ENCODE results near the gene PSORS1C1.

PSORS1C1 gene

GRCh38 chr6:31096215-31096614 lies 18.4 kb upstream of the PSORS1C1 start:
- no peak overlapping the region for H3K27ac ChIP-seq (ENCODE audit: low read depth, low read length)
- H3K27me3 ChIP-seq (ENCODE audit: control insufficient read depth, insufficient read depth, low read length), result no peaks in the 10 kb centered on the region
- H3K9me3 ChIP-seq (ENCODE audit: control insufficient read depth, insufficient read depth, low read depth, low read length), result no peaks in the 10 kb centered on the region
- H3K4me1 ChIP-seq (ENCODE audit: control insufficient read depth, insufficient read depth, low read length), result peaks cover 9% of the 10 kb centered on the region; the same call in 1 of the 2 replicates
- H3K9ac ChIP-seq (ENCODE audit: low read length), result no peak overlapping the region
- no peak overlapping the region for H3K4me3 ChIP-seq (ENCODE audit: low read depth, low read length)
- H3K36me3 ChIP-seq (ENCODE audit: control insufficient read depth, insufficient read depth, low read length), result no peaks in the 10 kb centered on the region

GRCh38 chr6:31096656-31097055 lies 17.9 kb upstream of the PSORS1C1 start:
- H3K27ac ChIP-seq (ENCODE audit: low read depth, low read length), result no peak overlapping the region
- H3K4me1 ChIP-seq (ENCODE audit: control insufficient read depth, insufficient read depth, low read length), result peaks cover 9% of the 10 kb centered on the region; the same call in 1 of the 2 replicates
- no peak overlapping the region for H3K4me3 ChIP-seq (ENCODE audit: low read depth, low read length)
- H3K36me3 ChIP-seq (ENCODE audit: control insufficient read depth, insufficient read depth, low read length), result no peaks in the 10 kb centered on the region
- no peaks in the 10 kb centered on the region for H3K27me3 ChIP-seq (ENCODE audit: control insufficient read depth, insufficient read depth, low read length)
- no peaks in the 10 kb centered on the region for H3K9me3 ChIP-seq (ENCODE audit: control insufficient read depth, insufficient read depth, low read depth, low read length)
- H3K9ac ChIP-seq (ENCODE audit: low read length), result no peak overlapping the region

GRCh38 chr6:31098449-31098938 lies 16.1 kb upstream of the PSORS1C1 start:
- H3K27me3 ChIP-seq (ENCODE audit: control insufficient read depth, insufficient read depth, low read length), result no peaks in the 10 kb centered on the region

GRCh38 chr6:31103136-31103535 lies 11.5 kb upstream of the PSORS1C1 start:
- Histone ChIP-seq H3K9me3 (ENCODE audit: control insufficient read depth, insufficient read depth, low read depth, low read length) (no peaks in the 10 kb centered on the region), H3K9ac (ENCODE audit: low read length) (no peak overlapping the region), H3K27me3 (ENCODE audit: control insufficient read depth, insufficient read depth, low read length) (no peaks in the 10 kb centered on the region), H3K4me1 (ENCODE audit: control insufficient read depth, insufficient read depth, low read length) (no peaks in the 10 kb centered on the region), H3K36me3 (ENCODE audit: control insufficient read depth, insufficient read depth, low read length) (no peaks in the 10 kb centered on the region), H3K27ac (ENCODE audit: low read depth, low read length) (no peak overlapping the region), H3K4me3 (ENCODE audit: low read depth, low read length) (no peak overlapping the region)

More at GRCh38 chr6:31098449-31098938, 16.1 kb upstream of the PSORS1C1 start:
- Histone ChIP-seq H3K4me1 (ENCODE audit: control insufficient read depth, insufficient read depth, low read length) (0 out of 2 replicates have a peak, but pooled peaks cover 5% of the 10 kb centered on the region), H3K36me3 (ENCODE audit: control insufficient read depth, insufficient read depth, low read length) (no peaks in the 10 kb centered on the region), H3K9me3 (ENCODE audit: control insufficient read depth, insufficient read depth, low read depth, low read length) (no peaks in the 10 kb centered on the region), H3K9ac (ENCODE audit: low read length) (no peak overlapping the region), H3K4me3 (ENCODE audit: low read depth, low read length) (no peak overlapping the region), H3K27ac (ENCODE audit: low read depth, low read length) (no peak overlapping the region)

- H3K27ac ChIP-seq (ENCODE audit: low read depth, low read length), result no peak overlapping the region
- H3K36me3 ChIP-seq (ENCODE audit: control insufficient read depth, insufficient read depth, low read length), result no peaks in the 10 kb centered on the region
- H3K27me3 ChIP-seq (ENCODE audit: control insufficient read depth, insufficient read depth, low read length), result peaks cover 11% of the 10 kb centered on the region
- H3K9ac ChIP-seq (ENCODE audit: low read length), result no peak overlapping the region
- no peaks in the 10 kb centered on the region for H3K9me3 ChIP-seq (ENCODE audit: control insufficient read depth, insufficient read depth, low read depth, low read length)
- H3K4me3 ChIP-seq (ENCODE audit: low read depth, low read length), result no peak overlapping the region
- H3K4me1 ChIP-seq (ENCODE audit: control insufficient read depth, insufficient read depth, low read length), result peaks cover 16% of the 10 kb centered on the region
These were observed 7.5 kb upstream of the PSORS1C1 start for GRCh38 chr6:31107052-31107451.

- peaks cover 38% of the 10 kb centered on the region for H3K4me1 ChIP-seq (ENCODE audit: control insufficient read depth, insufficient read depth, low read length)
- no peak overlapping the region for H3K4me3 ChIP-seq (ENCODE audit: low read depth, low read length)
- no peaks in the 10 kb centered on the region for H3K36me3 ChIP-seq (ENCODE audit: control insufficient read depth, insufficient read depth, low read length)
- H3K9ac ChIP-seq (ENCODE audit: low read length), result no peak overlapping the region
- H3K27me3 ChIP-seq (ENCODE audit: control insufficient read depth, insufficient read depth, low read length), result peaks cover 11% of the 10 kb centered on the region
- H3K9me3 ChIP-seq (ENCODE audit: control insufficient read depth, insufficient read depth, low read depth, low read length), result no peaks in the 10 kb centered on the region
- H3K27ac ChIP-seq (ENCODE audit: low read depth, low read length), result no peak overlapping the region
These were observed 3.6 kb upstream of the PSORS1C1 start for GRCh38 chr6:31110825-31111582.

GRCh38 chr6:31111712-31112111 lies 2.9 kb upstream of the PSORS1C1 start:
- no peak overlapping the region for H3K4me3 ChIP-seq (ENCODE audit: low read depth, low read length)
- H3K9me3 ChIP-seq (ENCODE audit: control insufficient read depth, insufficient read depth, low read depth, low read length), result no peaks in the 10 kb centered on the region
- no peak overlapping the region for H3K27ac ChIP-seq (ENCODE audit: low read depth, low read length)
- H3K9ac ChIP-seq (ENCODE audit: low read length), result no peak overlapping the region
- no peaks in the 10 kb centered on the region for H3K36me3 ChIP-seq (ENCODE audit: control insufficient read depth, insufficient read depth, low read length)
- peaks cover 38% of the 10 kb centered on the region for H3K4me1 ChIP-seq (ENCODE audit: control insufficient read depth, insufficient read depth, low read length)
- peaks cover 11% of the 10 kb centered on the region for H3K27me3 ChIP-seq (ENCODE audit: control insufficient read depth, insufficient read depth, low read length)

GRCh38 chr6:31112478-31112877 lies 2.1 kb upstream of the PSORS1C1 start, which contains the start of gene C6orf15:
TSS of gene C6orf15 (minus strand) at chr6:31112575. CDS start at chr6:31112555, 20 bp downstream.
- no peaks in the 10 kb centered on the region for H3K36me3 ChIP-seq (ENCODE audit: control insufficient read depth, insufficient read depth, low read length)
- peaks cover 43% of the 10 kb centered on the region for H3K4me1 ChIP-seq (ENCODE audit: control insufficient read depth, insufficient read depth, low read length)
- no peak within 1 kb of the TSS for H3K27ac ChIP-seq (ENCODE audit: low read depth, low read length)
- H3K27me3 ChIP-seq (ENCODE audit: control insufficient read depth, insufficient read depth, low read length), result peaks cover 11% of the 10 kb centered on the region
- no peak within 1 kb of the TSS for H3K4me3 ChIP-seq (ENCODE audit: low read depth, low read length)
- H3K9me3 ChIP-seq (ENCODE audit: control insufficient read depth, insufficient read depth, low read depth, low read length), result no peaks in the 10 kb centered on the region
- no peak within 1 kb of the TSS for H3K9ac ChIP-seq (ENCODE audit: low read length)

- H3K4me3 ChIP-seq (ENCODE audit: low read depth, low read length), result peak overlapping the region; percentile 42; the same call in 1 of the 2 replicates
These were observed 599 bp upstream of the PSORS1C1 start for GRCh38 chr6:31113861-31114540.

GRCh38 chr6:31114970-31115849 lies 610 bp downstream of the PSORS1C1 start:
- Histone ChIP-seq H3K9me3 (ENCODE audit: control insufficient read depth, insufficient read depth, low read depth, low read length) (no peaks in the 10 kb centered on the region), H3K27ac (ENCODE audit: low read depth, low read length) (no peak overlapping the region), H3K4me3 (ENCODE audit: low read depth, low read length) (no peak overlapping the region; the same call in 1 of the 2 replicates), H3K27me3 (ENCODE audit: control insufficient read depth, insufficient read depth, low read length) (peaks cover 5% of the 10 kb centered on the region), H3K9ac (ENCODE audit: low read length) (peak overlapping the region; percentile 29), H3K4me1 (ENCODE audit: control insufficient read depth, insufficient read depth, low read length) (peaks cover 37% of the 10 kb centered on the region), H3K36me3 (ENCODE audit: control insufficient read depth, insufficient read depth, low read length) (no peaks in the 10 kb centered on the region)

More at GRCh38 chr6:31113861-31114540, 599 bp upstream of the PSORS1C1 start:
- H3K36me3 ChIP-seq (ENCODE audit: control insufficient read depth, insufficient read depth, low read length), result no peaks in the 10 kb centered on the region
- peak overlapping the region; percentile 32 for H3K9ac ChIP-seq (ENCODE audit: low read length)
- no peaks in the 10 kb centered on the region for H3K9me3 ChIP-seq (ENCODE audit: control insufficient read depth, insufficient read depth, low read depth, low read length)
- H3K4me1 ChIP-seq (ENCODE audit: control insufficient read depth, insufficient read depth, low read length), result peaks cover 43% of the 10 kb centered on the region
- H3K27ac ChIP-seq (ENCODE audit: low read depth, low read length), result no peak overlapping the region; the same call in 1 of the 2 replicates
- peaks cover 11% of the 10 kb centered on the region for H3K27me3 ChIP-seq (ENCODE audit: control insufficient read depth, insufficient read depth, low read length)
